GM19468 (cell line): ENCODE results near the gene BTBD1.

Experiments
- ATAC-seq: cut with Tn5 transposase; IDR thresholded peaks from one replicate; pipeline ENCODE4 v1.9.1; 2021; ENCODE audit warnings: mild to moderate bottlenecking, moderate library complexity, moderate number of reproducible peaks; ENCODE audit not compliant: unreplicated experiment; ENCODE audit errors: extremely low read depth

Gene BTBD1

GRCh38 chr15:82999905-83000671 lies 67.0 kb downstream of the BTBD1 start:
- peak; percentile 64 for ATAC-seq

- no peak for ATAC-seq
These were observed 67.6 kb downstream of the BTBD1 start for GRCh38 chr15:82999426-82999825.

GRCh38 chr15:82995938-82996337 lies 71.1 kb downstream of the BTBD1 start:
- ATAC-seq: no peak

- no peak for ATAC-seq
These were observed 72.0 kb downstream of the BTBD1 start for GRCh38 chr15:82995076-82995475.

GRCh38 chr15:82993144-82993543 lies 73.9 kb downstream of the BTBD1 start:
- no peak for ATAC-seq

GRCh38 chr15:82992436-82992998 lies 74.5 kb downstream of the BTBD1 start:
- ATAC-seq: no peak

- peak; percentile 19 for ATAC-seq
These were observed 80.6 kb downstream of the BTBD1 start for GRCh38 chr15:82986442-82986780.

- peak; percentile 44 for ATAC-seq
These were observed 81.2 kb downstream of the BTBD1 start, which contains the start of gene RAMAC for GRCh38 chr15:82985688-82986441. Gene RAMAC (plus strand): TSS chr15:82986210. CDS start chr15:82989019, 2,809 bp downstream.

- no peak for ATAC-seq
These were observed 86.1 kb downstream of the BTBD1 start for GRCh38 chr15:82980981-82981380.

GRCh38 chr15:82979726-82980125 lies 87.3 kb downstream of the BTBD1 start:
- ATAC-seq: no peak

GRCh38 chr15:82978438-82978837 lies 88.6 kb downstream of the BTBD1 start:
- no peak for ATAC-seq

- no peak for ATAC-seq
These were observed 90.0 kb downstream of the BTBD1 start for GRCh38 chr15:82977076-82977475.

GRCh38 chr15:82972990-82973389 lies 94.1 kb downstream of the BTBD1 start:
- ATAC-seq: no peak

GRCh38 chr15:82971218-82971984 lies 95.7 kb downstream of the BTBD1 start:
- no peak for ATAC-seq

- no peak for ATAC-seq
These were observed 96.4 kb downstream of the BTBD1 start for GRCh38 chr15:82970696-82971095.

- ATAC-seq: no peak
These were observed 96.9 kb downstream of the BTBD1 start for GRCh38 chr15:82970078-82970686.

- ATAC-seq: no peak
These were observed 97.7 kb downstream of the BTBD1 start for GRCh38 chr15:82969353-82969752.

GRCh38 chr15:82968066-82968465 lies 99.0 kb downstream of the BTBD1 start:
- no peak for ATAC-seq

- ATAC-seq: peak; percentile 46
These were observed 100.4 kb downstream of the BTBD1 start for GRCh38 chr15:82966671-82967071.
